Measurements from ENCODE around the gene CDK7. TPM values are rescaled to one million over a fixed set of nuclear protein-coding genes. Genes with fewer than 3 reads are reported as not detected.

The CDK7 gene
- total RNA-seq, 1 donor from 2014 or later = 37.9 TPM

GRCh38 chr5:69288688-69289087, 54.0 kb downstream of the CDK7 start:
- peak in 1 of 2 donors; percentile 11 for DNase-seq (ENCODE audit: low read depth in 2 of 2)

DNA sequence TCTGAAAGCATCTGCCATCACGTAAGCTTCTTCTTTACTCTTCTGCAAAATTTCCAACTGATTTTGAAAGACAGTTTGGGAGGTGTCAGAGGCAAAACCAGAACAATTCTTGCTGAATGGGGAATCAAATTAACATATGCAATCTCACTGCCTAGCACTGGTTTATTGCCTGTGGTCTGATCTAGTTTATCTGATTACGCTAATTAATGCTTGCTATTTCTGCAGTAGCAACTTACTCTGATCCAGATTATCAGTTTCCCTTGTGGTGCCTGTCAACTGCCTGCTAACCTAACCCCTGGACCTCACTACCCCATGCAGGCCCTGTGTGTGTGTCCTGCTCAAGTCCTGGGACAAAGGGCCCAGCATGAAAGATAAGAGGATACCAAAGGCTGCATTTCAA, 57.6 kb downstream of the CDK7 start:
- no peak for DNase-seq (ENCODE audit: low read depth in 2 of 2)

DNA sequence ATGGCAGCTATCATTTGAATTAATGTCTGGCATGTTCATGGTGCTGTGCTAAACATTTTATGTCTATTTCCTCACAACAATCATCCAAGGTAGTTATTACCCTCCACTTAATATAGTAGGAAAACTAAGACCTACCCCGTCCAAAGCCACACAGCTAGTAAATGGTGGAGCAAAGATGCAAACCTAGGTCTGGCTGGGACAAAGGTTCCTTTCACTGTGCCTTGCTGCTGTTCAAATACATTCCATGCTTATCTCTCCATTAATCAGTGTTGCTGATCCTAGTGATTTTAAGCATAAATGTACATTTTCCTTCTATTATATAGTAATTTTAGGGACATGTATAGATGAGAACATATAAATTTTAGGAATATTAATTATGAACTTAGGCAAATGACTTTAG, 59.2 kb downstream of the CDK7 start:
- no peak for DNase-seq (ENCODE audit: low read depth in 2 of 2)

DNA sequence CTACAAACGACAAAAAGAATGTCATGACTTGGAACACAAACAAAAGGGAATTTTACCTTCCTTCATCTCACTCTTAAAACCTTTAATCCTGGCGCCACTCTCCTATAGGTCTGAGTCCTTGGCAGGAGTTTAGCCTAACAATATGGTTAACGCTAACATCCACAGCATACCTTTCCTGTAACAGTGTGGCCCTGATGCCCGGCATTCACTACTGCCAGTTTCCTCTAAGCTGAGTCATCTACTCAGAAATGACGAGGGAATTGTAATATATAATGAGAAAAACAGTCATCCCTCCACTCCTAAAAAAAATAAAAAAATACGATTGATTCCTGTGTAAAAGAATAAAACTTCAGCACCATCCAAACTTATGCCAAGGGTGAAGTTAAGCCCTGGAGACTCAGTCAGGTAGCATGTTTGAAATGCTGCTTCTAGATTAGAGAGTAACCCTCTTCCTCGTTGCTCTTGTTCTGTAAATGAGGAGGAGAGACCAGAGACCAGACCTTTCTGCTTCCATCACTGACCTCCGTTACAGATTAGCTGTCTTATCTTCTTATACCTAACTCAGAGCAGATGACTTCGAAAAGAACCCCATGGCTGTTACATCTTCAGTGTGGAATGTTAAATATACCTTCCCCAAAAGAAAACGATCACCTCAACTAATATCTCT, 60.5 kb downstream of the CDK7 start:
- peak; percentile 54 to 87 for DNase-seq (ENCODE audit: low read depth in 2 of 2)

GRCh38 chr5:69299625-69300024, 64.9 kb downstream of the CDK7 start:
- DNase-seq (ENCODE audit: low read depth in 2 of 2) = no peak

DNA sequence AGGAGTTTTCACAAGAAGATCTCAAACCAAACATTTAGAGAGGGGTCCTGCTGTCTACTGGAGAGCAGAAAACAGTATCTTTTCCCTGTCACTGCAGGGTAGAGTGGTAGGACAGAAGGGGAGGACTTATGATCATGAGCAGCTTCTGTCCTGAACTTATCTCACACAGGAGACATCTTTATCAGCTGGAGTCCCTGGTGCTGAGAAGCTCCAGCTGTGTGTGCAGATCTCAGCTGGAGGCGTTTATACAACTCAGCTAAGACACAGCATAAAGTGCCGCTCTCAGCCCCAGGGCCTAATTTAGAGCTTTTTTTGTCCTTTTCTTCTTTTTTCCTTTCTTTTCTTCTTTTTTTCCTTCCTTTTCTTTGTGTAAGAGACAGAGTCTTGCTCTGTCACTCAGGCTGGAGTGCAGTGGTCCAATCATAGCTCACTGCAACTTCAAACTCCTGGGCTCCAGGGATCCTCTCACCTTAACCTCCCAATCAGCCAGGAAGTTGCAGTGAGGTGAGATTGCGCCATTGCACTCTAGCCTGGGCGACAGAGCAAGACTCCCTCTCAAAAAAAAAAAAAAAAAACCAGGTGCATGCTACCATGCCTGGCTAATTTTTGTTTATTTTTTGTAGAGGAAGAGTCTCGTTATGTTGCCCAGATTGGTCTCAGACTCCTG, 66.0 kb downstream of the CDK7 start:
- no peak for DNase-seq (ENCODE audit: low read depth in 2 of 2)

- no peak for DNase-seq (ENCODE audit: low read depth in 2 of 2)
Measured at GRCh38 chr5:69305512-69305911, 70.8 kb downstream of the CDK7 start.

DNA sequence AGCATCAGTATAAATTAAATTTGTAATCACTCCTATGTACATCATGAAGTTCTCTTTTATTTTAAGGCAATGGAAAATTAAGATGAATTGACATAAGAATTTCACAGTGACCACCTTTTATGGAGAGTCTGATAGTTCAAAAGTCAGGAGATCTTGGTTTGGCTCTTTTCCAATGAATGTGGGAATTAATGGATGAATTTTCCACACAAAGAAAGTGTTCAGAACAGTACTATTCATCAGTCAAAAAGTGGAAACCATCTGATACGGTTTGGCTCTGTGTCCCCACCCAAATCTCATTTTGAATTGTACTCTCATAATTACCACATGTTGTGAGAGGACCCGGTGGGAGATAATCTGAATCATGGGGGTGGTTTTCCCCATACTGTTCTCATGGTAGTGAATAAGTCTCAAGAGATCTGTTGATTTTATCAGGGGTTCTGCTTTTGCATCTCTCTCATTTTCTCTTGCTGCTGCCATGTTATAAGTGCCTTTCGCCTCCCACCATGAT, 73.4 kb downstream of the CDK7 start:
- no peak for DNase-seq (ENCODE audit: low read depth in 2 of 2)

GRCh38 chr5:69309380-69309779, 74.7 kb downstream of the CDK7 start:
- no peak for DNase-seq (ENCODE audit: low read depth in 2 of 2)

DNA sequence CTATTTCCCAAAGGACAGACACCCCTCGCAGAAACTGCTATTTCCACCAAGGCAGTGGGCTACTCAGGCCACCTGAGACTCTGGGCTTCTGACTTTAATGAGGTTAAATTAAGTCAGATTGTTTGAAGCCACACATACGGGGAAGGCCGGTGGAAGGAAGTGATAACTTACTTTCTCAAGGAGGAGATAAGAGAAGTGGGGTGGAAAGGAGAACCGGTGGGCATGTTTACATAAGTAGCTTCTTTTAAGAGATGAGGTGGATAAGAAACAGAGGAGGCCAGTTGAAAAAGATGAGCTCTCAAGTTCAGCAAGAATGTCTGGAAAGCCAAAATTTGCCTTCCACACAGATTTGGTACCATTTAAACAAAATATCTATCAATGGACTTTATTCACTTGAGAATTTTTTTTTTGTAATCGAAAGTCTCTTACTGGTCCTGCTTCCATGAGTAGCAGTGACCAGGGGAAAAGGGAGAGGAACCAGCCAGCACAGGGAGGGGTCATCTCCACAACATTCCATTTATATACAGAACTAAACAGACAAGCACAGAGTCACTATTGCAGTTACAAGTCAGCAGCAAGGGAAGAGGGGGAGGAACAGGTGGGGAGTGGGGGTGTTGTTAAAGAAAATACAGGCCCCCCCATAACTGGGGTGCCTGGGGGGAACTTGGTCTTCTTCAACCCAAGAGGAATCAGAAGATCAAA, 77.9 kb downstream of the CDK7 start:
- DNase-seq (ENCODE audit: low read depth in 2 of 2) = no peak

DNA sequence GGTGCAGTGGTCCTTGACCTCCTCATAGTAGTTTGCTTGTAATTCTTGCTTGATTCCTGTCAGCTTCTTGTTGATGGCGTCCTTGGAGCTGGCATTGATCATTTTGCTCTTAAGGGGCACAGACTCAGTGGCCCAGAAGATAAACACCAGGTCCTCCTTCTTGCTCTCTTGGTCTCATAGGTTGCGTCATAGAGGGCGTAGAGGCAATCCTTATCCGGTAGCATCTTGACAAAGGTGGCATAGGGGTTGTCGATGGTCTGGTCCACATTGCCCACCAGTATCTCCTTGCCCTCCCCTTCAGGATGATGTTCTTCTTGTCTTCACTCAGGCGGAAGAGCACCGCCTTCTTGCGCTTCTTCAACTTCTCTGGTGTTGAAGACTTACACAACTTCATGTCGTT, 78.7 kb downstream of the CDK7 start:
- no peak for DNase-seq (ENCODE audit: low read depth in 2 of 2)

- DNase-seq (ENCODE audit: low read depth in 2 of 2) = no peak
Measured at GRCh38 chr5:69315972-69316371, 81.3 kb downstream of the CDK7 start.

DNA sequence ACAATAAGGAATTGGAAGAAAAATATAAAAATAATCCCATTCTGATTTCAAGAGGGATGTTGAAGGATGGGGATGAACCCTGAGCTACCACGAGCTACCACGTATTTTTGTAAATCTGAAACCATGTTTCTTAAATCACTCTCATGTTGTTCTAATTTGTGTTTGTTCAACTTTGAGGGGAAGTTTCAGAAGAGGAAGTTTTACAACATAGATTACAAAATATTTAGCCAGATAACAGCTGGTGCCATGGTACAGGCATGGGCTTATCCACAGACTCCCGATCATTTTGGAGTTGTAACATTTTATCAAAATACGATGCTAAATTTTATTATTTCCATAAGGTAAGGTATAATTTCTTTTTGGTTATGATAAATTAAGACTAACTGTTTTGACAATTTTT, 82.7 kb downstream of the CDK7 start:
- DNase-seq (ENCODE audit: low read depth in 2 of 2) = no peak

GRCh38 chr5:69326365-69326764, 91.7 kb downstream of the CDK7 start:
- no peak for DNase-seq (ENCODE audit: low read depth in 2 of 2)

Other genes with a start within 250 kb of the CDK7 start
- gene SLC30A5, start 140.9 kb upstream of the CDK7 start, total RNA-seq = 49.8 and 53.9 TPM in 2 replicates
- gene CCNB1, start 67.7 kb upstream of the CDK7 start, total RNA-seq = 37.0 and 115 TPM in 2 replicates
- gene CENPH, start 45.3 kb upstream of the CDK7 start, total RNA-seq = 3.5 and 8.9 TPM in 2 replicates
- gene CCDC125, start 97.9 kb downstream of the CDK7 start, total RNA-seq = 2.9 and 3.0 TPM in 2 replicates
- gene AK6, start 134.6 kb downstream of the CDK7 start, total RNA-seq = 15.6 and 16.7 TPM in 2 replicates
- 63.3 and 78.7 TPM in 2 replicates for gene TAF9, start 134.6 kb downstream of the CDK7 start, total RNA-seq
- gene RAD17, start 134.9 kb downstream of the CDK7 start, total RNA-seq = 9.0 and 11.7 TPM in 2 replicates
- gene MARVELD2, start 180.2 kb downstream of the CDK7 start, total RNA-seq = 0.90 and 1.6 TPM in 2 replicates